ENCODE data around the gene MEGF11.

MEGF11 gene

DNA sequence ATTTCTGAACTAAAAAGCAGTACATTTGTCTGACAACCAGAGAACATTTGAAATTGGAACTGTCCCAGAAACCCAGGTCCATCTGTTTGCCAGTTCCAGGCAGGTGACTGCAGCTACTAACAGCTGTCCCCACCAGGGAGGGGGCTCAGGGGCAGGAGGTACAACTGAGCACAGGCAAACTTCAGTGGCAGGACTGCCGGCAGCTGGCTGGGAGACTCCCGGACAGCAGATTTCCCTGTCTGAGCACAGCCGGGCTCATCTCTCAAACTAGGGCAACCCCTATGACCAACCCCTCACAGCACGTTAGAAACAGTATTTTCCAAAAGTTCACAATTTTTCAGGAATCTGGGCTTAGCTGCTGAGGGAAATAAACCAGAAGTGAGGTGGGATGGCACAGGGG lies 88.8 kb downstream of the MEGF11 start:
- no peak overlapping the region for H3K4me3 ChIP-seq (ENCODE audit: severe bottlenecking)
- no peaks in the 10 kb centered on the region for H3K9me3 ChIP-seq (ENCODE audit: severe bottlenecking)
- H3K4me1 ChIP-seq (ENCODE audit: insufficient read depth, poor library complexity, severe bottlenecking): no peaks in the 10 kb centered on the region
- ATAC-seq (ENCODE audit: low read depth) (no peak; the same call in 2 of the 3 replicates), DNase-seq (ENCODE audit: low spot score) (no peak)
- no peaks in the 10 kb centered on the region for H3K36me3 ChIP-seq (ENCODE audit: low read depth)
- H3K27ac ChIP-seq (ENCODE audit: poor library complexity, severe bottlenecking): no peak overlapping the region
- no peaks in the 10 kb centered on the region for H3K27me3 ChIP-seq (ENCODE audit: insufficient read depth, poor library complexity, severe bottlenecking)
- TF ChIP-seq, protein P1, sequence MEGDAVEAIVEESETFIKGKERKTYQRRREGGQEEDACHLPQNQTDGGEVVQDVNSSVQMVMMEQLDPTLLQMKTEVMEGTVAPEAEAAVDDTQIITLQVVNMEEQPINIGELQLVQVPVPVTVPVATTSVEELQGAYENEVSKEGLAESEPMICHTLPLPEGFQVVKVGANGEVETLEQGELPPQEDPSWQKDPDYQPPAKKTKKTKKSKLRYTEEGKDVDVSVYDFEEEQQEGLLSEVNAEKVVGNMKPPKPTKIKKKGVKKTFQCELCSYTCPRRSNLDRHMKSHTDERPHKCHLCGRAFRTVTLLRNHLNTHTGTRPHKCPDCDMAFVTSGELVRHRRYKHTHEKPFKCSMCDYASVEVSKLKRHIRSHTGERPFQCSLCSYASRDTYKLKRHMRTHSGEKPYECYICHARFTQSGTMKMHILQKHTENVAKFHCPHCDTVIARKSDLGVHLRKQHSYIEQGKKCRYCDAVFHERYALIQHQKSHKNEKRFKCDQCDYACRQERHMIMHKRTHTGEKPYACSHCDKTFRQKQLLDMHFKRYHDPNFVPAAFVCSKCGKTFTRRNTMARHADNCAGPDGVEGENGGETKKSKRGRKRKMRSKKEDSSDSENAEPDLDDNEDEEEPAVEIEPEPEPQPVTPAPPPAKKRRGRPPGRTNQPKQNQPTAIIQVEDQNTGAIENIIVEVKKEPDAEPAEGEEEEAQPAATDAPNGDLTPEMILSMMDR (IDR thresholded peaks at IDR 0.05; ENCODE audit: poor library complexity, severe bottlenecking): no peak

GRCh38 chr15:66163553-66163952 lies 90.0 kb downstream of the MEGF11 start:
- no peak for DNase-seq (ENCODE audit: low spot score)
- TF ChIP-seq, protein P1 (IDR thresholded peaks at IDR 0.05; ENCODE audit: poor library complexity, severe bottlenecking): no peak
- no peaks in the 10 kb centered on the region for H3K4me1 ChIP-seq (ENCODE audit: insufficient read depth, poor library complexity, severe bottlenecking)
- H3K4me3 ChIP-seq (ENCODE audit: severe bottlenecking): no peak overlapping the region
- no peaks in the 10 kb centered on the region for H3K36me3 ChIP-seq (ENCODE audit: low read depth)
- no peaks in the 10 kb centered on the region for H3K9me3 ChIP-seq (ENCODE audit: severe bottlenecking)
- ATAC-seq (ENCODE audit: low read depth): no peak
- no peak overlapping the region for H3K27ac ChIP-seq (ENCODE audit: poor library complexity, severe bottlenecking)
- H3K27me3 ChIP-seq (ENCODE audit: insufficient read depth, poor library complexity, severe bottlenecking): no peaks in the 10 kb centered on the region

GRCh38 chr15:66162286-66162685 lies 91.3 kb downstream of the MEGF11 start:
- Histone ChIP-seq H3K4me3 (ENCODE audit: severe bottlenecking) (no peak overlapping the region), H3K36me3 (ENCODE audit: low read depth) (no peaks in the 10 kb centered on the region), H3K27me3 (ENCODE audit: insufficient read depth, poor library complexity, severe bottlenecking) (no peaks in the 10 kb centered on the region), H3K27ac (ENCODE audit: poor library complexity, severe bottlenecking) (no peak overlapping the region), H3K4me1 (ENCODE audit: insufficient read depth, poor library complexity, severe bottlenecking) (no peaks in the 10 kb centered on the region), H3K9me3 (ENCODE audit: severe bottlenecking) (no peaks in the 10 kb centered on the region)
- ATAC-seq (ENCODE audit: low read depth) (no peak), DNase-seq (ENCODE audit: low spot score) (no peak)
- TF ChIP-seq, protein P1 (IDR thresholded peaks at IDR 0.05; ENCODE audit: poor library complexity, severe bottlenecking): no peak

DNA sequence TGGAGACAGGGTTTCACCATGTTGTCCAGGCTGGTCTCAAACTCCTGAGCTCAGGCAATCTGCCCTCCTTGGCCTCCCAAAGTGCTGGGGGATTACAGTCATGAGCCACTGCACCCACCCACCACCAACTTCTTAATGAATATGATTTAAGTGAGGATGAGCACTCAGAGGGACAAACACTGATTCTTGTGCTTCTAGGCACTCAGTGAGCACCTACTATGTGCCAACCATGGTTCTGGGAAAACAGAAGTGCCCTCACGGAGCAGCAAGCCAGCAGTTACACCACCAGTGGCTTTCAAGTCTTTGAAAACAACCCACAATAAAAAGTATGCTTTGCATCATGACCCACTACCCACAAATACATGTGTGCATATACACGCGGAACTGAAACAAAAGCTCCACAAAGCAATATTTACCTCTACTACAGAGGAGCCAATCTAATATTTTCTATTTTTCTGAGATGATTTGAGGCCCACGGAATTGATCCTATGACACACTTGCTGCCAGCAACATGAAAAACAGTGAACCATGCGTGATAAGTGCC lies 91.9 kb downstream of the MEGF11 start:
- Histone ChIP-seq H3K27me3 (ENCODE audit: insufficient read depth, poor library complexity, severe bottlenecking) (no peaks in the 10 kb centered on the region), H3K27ac (ENCODE audit: poor library complexity, severe bottlenecking) (no peak overlapping the region), H3K36me3 (ENCODE audit: low read depth) (no peaks in the 10 kb centered on the region), H3K4me3 (ENCODE audit: severe bottlenecking) (no peak overlapping the region), H3K9me3 (ENCODE audit: severe bottlenecking) (no peaks in the 10 kb centered on the region), H3K4me1 (ENCODE audit: insufficient read depth, poor library complexity, severe bottlenecking) (no peaks in the 10 kb centered on the region)
- TF ChIP-seq, protein P1 (IDR thresholded peaks at IDR 0.05; ENCODE audit: poor library complexity, severe bottlenecking): no peak
- DNase-seq (ENCODE audit: low spot score) (no peak), ATAC-seq (ENCODE audit: low read depth) (no peak)

DNA sequence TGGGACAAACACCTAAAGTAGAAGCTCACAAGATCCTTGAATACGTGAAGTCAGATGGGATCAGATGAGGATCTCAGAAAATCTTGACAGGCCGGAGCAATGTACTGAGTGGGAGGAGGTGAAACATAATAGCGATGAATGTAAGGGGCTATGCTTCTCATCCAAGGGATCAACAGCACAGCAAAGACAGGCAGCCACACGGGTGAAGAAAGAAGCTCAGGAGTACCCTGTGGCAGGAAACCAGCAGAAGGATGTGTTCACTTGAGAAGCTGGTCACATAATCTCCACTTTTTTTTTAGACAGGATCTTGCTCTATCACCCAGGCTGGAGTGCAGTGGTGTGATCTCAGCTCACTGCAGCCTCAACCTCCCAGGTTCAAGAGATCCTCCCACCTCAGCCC lies 92.4 kb downstream of the MEGF11 start:
- Histone ChIP-seq H3K9me3 (ENCODE audit: severe bottlenecking) (no peaks in the 10 kb centered on the region), H3K4me3 (ENCODE audit: severe bottlenecking) (no peak overlapping the region), H3K27me3 (ENCODE audit: insufficient read depth, poor library complexity, severe bottlenecking) (no peaks in the 10 kb centered on the region), H3K36me3 (ENCODE audit: low read depth) (no peaks in the 10 kb centered on the region), H3K4me1 (ENCODE audit: insufficient read depth, poor library complexity, severe bottlenecking) (no peaks in the 10 kb centered on the region), H3K27ac (ENCODE audit: poor library complexity, severe bottlenecking) (no peak overlapping the region)
- TF ChIP-seq, protein P1 (IDR thresholded peaks at IDR 0.05; ENCODE audit: poor library complexity, severe bottlenecking): no peak
- DNase-seq (ENCODE audit: low spot score) (no peak), ATAC-seq (ENCODE audit: low read depth) (no peak)

All from RWPE2 (cell line).